GM12892 (cell line): ENCODE measurements around the gene OXSR1.
A peak's percentile ranks its signal among the peaks of the same experiment; 100 is the strongest.

Source experiments
- DNase-seq: peaks from one replicate; pipeline ENCODE4 v3.0.0; 2011; ENCODE audit not compliant: insufficient read length
- FAIRE-seq: peaks from 2 replicates; lab custom pipeline; 2011; peaks lifted over from hg19 to GRCh38; lab: Jason Lieb, UNC
- POLR2A ChIP-seq: IDR thresholded peaks from 2 replicates; pipeline ENCODE4 v1.6.1; 2011; ENCODE audit warnings: low read depth, low read length, control low read depth
- POLR2AphosphoS5 ChIP-seq: IDR thresholded peaks from 2 replicates; pipeline ENCODE4 v1.6.1; 2011; ENCODE audit warnings: low read depth, low read length, control low read depth
- TAF1 ChIP-seq: IDR thresholded peaks from 2 replicates; pipeline ENCODE4 v1.6.1; 2011; ENCODE audit warnings: low read depth, mild to moderate bottlenecking, control low read depth, low read length, borderline replicate concordance

Gene OXSR1

GRCh38 chr3:38203690-38204089 lies 38.4 kb downstream of the OXSR1 start:
- DNase-seq: no peak
- no peak for FAIRE-seq
- TF ChIP-seq POLR2A (no peak), TAF1 (no peak), POLR2AphosphoS5 (no peak)

GRCh38 chr3:38204599-38205471 lies 39.5 kb downstream of the OXSR1 start:
- FAIRE-seq (no peak), DNase-seq (no peak)
- TF ChIP-seq POLR2A: no peak
- TF ChIP-seq TAF1: no peak
- TF ChIP-seq POLR2AphosphoS5: no peak

GRCh38 chr3:38205472-38205805 lies 40.1 kb downstream of the OXSR1 start:
- no peak for FAIRE-seq
- no peak for DNase-seq
- TF ChIP-seq TAF1 (no peak), POLR2A (no peak), POLR2AphosphoS5 (no peak)

GRCh38 chr3:38207254-38208003 lies 42.1 kb downstream of the OXSR1 start:
- FAIRE-seq: no peak
- DNase-seq: no peak
- no peak for TF ChIP-seq TAF1
- no peak for TF ChIP-seq POLR2AphosphoS5
- TF ChIP-seq POLR2A: no peak

- no peak for DNase-seq
- TF ChIP-seq POLR2A (no peak), POLR2AphosphoS5 (no peak)
- peak; percentile 80 for FAIRE-seq
These were observed 44.9 kb downstream of the OXSR1 start for GRCh38 chr3:38210141-38210757.

- TF ChIP-seq POLR2A (no peak), TAF1 (no peak), POLR2AphosphoS5 (no peak)
- no peak for DNase-seq
- no peak for FAIRE-seq
These were observed 46.8 kb downstream of the OXSR1 start for GRCh38 chr3:38212141-38212540.

- DNase-seq (no peak), FAIRE-seq (no peak)
- TF ChIP-seq POLR2A (no peak), TAF1 (no peak), POLR2AphosphoS5 (no peak)
These were observed 49.2 kb downstream of the OXSR1 start for GRCh38 chr3:38214560-38214959.

- no peak for TF ChIP-seq POLR2AphosphoS5
- no peak for FAIRE-seq
These were observed 54.4 kb downstream of the OXSR1 start for GRCh38 chr3:38219609-38220197.

GRCh38 chr3:38221005-38221404 lies 55.7 kb downstream of the OXSR1 start:
- DNase-seq (no peak), FAIRE-seq (no peak)
- no peak for TF ChIP-seq POLR2A
- no peak for TF ChIP-seq TAF1
- no peak for TF ChIP-seq POLR2AphosphoS5

More at GRCh38 chr3:38219609-38220197, 54.4 kb downstream of the OXSR1 start:
- no peak for DNase-seq

GRCh38 chr3:38222032-38222634 lies 56.8 kb downstream of the OXSR1 start:
- FAIRE-seq: peak; percentile 67
- TF ChIP-seq POLR2A: no peak
- TF ChIP-seq POLR2AphosphoS5: no peak
- TF ChIP-seq TAF1: no peak
- no peak for DNase-seq

- no peak for DNase-seq
- TF ChIP-seq TAF1 (no peak), POLR2A (no peak), POLR2AphosphoS5 (no peak)
- no peak for FAIRE-seq
These were observed 59.0 kb downstream of the OXSR1 start for GRCh38 chr3:38224357-38224756.
